Kidney (tissue), 14 donors: Measurements from ENCODE around the gene SLC7A1. TPM values are rescaled to one million over a fixed set of nuclear protein-coding genes. Genes with fewer than 3 reads are reported as not detected.

Experiments
- DNase-seq, 5 donors: peaks; one replicate each; pipeline ENCODE4 v3.0.0-alpha.2; 2013 to 2020
- FAIRE-seq: peaks from 2 replicates; lab custom pipeline; 2012; peaks lifted over from hg19 to GRCh38; lab: Jason Lieb, UNC
- H3K27ac ChIP-seq, 2 donors: one replicate each; pipeline ENCODE4 v1.7.0; 2013; ENCODE audit warnings: low read depth in 2 of 2, low read length in 2 of 2, inconsistent platforms in 1 of 2
- H3K27me3 ChIP-seq: one replicate; pipeline ENCODE4 v1.7.1; 2013; ENCODE audit warnings: low read length, inconsistent platforms; ENCODE audit not compliant: control insufficient read depth, insufficient read depth
- H3K36me3 ChIP-seq, 3 donors: one replicate each; pipeline versions ENCODE4 v1.7.0 to v1.7.1; 2013; ENCODE audit warnings: low read length in 3 of 3, control low read depth in 1 of 3, inconsistent platforms in 1 of 3; ENCODE audit not compliant: insufficient read depth in 3 of 3, control insufficient read depth in 2 of 3
- H3K4me1 ChIP-seq, 3 donors: one replicate each; pipeline versions ENCODE4 v1.7.0 to v1.7.1; 2013; ENCODE audit warnings: low read length in 3 of 3, inconsistent platforms in 1 of 3, low read depth in 1 of 3; ENCODE audit not compliant: control insufficient read depth in 2 of 3, insufficient read depth in 2 of 3
- H3K4me3 ChIP-seq, 3 donors: one replicate each; pipeline versions ENCODE4 v1.7.0 to v1.8.1; 2013; ENCODE audit warnings: low read length in 3 of 3, control low read depth in 1 of 3, inconsistent platforms in 1 of 3
- H3K9ac ChIP-seq, 3 donors: one replicate each; pipeline versions ENCODE4 v1.7.0 to v1.7.1; 2013; ENCODE audit warnings: low read length in 3 of 3, control low read depth in 1 of 3, inconsistent platforms in 1 of 3
- H3K9me3 ChIP-seq, 3 donors: one replicate each; pipeline versions ENCODE4 v1.7.0 to v1.7.1; 2013; ENCODE audit warnings: low read length in 3 of 3, control low read depth in 1 of 3, inconsistent platforms in 1 of 3; ENCODE audit not compliant: control insufficient read depth in 2 of 3, insufficient read depth in 1 of 3
- intact Hi-C: fragments of 100-400 bp; cut with DNase I; formaldehyde crosslinking; loops from one replicate; pipeline ENCODE4 v1.11.1; 2022
- polyA plus RNA-seq: library from polyadenylated mRNA; stranded (reverse); fragments of 350-450 nt; fragmentation: Illumina TruSeq; extraction: RNeasy Lipid Tissue Mini Kit (QIAGEN cat#74804); gene quantifications from one replicate; pipeline ENCODE4 v1.2.3, GENCODE V29; 2014; ENCODE audit warnings: low read depth, low replicate concordance; ENCODE audit not compliant: insufficient read depth
- total RNA-seq: library from RNA; stranded (reverse); fragmentation: NEBNext Ultra II Directional; extraction: Animal tissue kit (Norgen Biotek cat#: 25700); gene quantifications from one replicate; pipeline ENCODE4 v1.2.1, GENCODE V29; 2021
- TF ChIP-seq, protein P1 (sequence below): IDR thresholded peaks from 3 replicates; pipeline ENCODE4 v1.5.1; 2012; ENCODE audit warnings: mild to moderate bottlenecking, moderate library complexity, borderline replicate concordance; ENCODE audit not compliant: insufficient read depth; ENCODE audit errors: extremely low read depth
- donor health status: control.
- donor health status: control.
- donor health status: control.
- donor health status: control.
- donor health status: control.
- donor health status: DM: yes; HTN: yes; CAD: no.
- donor health status: Normal renal cell carcinoma (clear cell type).

SLC7A1 gene
- total and polyA plus RNA-seq, 2 donors from 2014 or later = 2.8 to 64.5 TPM

DNA sequence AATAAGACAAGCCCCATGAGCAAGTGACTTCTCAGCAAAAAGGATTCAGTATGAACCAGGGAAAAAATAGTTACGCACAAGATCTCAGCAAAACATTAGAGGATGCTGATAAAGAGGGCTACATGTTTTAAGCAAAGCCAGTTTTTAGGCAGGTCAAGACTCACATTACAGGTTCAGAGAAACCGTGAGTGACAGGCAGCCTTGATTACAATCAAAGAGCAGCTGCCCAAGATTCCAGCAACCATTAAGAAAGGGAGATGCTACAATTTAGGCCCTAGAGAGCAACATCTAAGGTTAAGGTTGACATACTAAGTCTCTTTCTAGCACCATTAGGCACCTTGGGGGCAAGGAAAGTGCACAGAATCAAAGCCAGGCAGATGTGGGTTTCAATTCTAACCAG is 2.8 kb upstream of the SLC7A1 start:
- H3K4me3 ChIP-seq = no peak overlapping the region
- H3K36me3 ChIP-seq = no peaks in the 10 kb centered on the region
- H3K27me3 ChIP-seq = peaks cover 3% of the 10 kb centered on the region
- H3K9ac ChIP-seq = no peak overlapping the region
- DNase-seq (no peak), FAIRE-seq (no peak)
- H3K27ac ChIP-seq = no peak overlapping the region
- TF ChIP-seq, protein P1, sequence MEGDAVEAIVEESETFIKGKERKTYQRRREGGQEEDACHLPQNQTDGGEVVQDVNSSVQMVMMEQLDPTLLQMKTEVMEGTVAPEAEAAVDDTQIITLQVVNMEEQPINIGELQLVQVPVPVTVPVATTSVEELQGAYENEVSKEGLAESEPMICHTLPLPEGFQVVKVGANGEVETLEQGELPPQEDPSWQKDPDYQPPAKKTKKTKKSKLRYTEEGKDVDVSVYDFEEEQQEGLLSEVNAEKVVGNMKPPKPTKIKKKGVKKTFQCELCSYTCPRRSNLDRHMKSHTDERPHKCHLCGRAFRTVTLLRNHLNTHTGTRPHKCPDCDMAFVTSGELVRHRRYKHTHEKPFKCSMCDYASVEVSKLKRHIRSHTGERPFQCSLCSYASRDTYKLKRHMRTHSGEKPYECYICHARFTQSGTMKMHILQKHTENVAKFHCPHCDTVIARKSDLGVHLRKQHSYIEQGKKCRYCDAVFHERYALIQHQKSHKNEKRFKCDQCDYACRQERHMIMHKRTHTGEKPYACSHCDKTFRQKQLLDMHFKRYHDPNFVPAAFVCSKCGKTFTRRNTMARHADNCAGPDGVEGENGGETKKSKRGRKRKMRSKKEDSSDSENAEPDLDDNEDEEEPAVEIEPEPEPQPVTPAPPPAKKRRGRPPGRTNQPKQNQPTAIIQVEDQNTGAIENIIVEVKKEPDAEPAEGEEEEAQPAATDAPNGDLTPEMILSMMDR = no peak
- H3K9me3 ChIP-seq = no peaks in the 10 kb centered on the region
- intact Hi-C loops = no loop called here
- no peaks in the 10 kb centered on the region for H3K4me1 ChIP-seq

DNA sequence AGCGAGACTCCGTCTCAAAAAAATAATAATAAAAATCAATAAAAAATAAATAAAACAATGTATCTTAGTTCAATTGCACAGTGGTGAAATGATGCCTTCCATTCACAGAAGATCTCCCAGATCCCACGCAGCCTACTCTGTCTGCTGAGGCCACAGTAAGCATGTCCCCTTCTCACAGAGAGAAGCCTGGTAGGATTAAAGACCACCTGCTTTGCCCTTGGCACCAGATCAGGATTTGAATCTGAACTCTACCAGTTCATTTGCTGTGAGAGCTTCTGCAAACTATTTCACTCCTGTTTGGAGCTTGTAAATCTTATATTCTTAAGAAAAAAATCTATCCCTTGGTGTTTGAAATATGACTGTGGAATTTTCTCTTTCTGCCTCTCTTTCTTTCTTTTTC is 2.2 kb upstream of the SLC7A1 start:
- TF ChIP-seq, protein P1 = no peak
- DNase-seq = no peak
- Histone ChIP-seq H3K9ac (no peak overlapping the region), H3K9me3 (no peaks in the 10 kb centered on the region), H3K4me1 (no peaks in the 10 kb centered on the region), H3K27me3 (peaks cover 3% of the 10 kb centered on the region), H3K4me3 (no peak overlapping the region), H3K36me3 (no peaks in the 10 kb centered on the region), H3K27ac (no peak overlapping the region)
- FAIRE-seq = no peak
- intact Hi-C loops = no loop called here

DNA sequence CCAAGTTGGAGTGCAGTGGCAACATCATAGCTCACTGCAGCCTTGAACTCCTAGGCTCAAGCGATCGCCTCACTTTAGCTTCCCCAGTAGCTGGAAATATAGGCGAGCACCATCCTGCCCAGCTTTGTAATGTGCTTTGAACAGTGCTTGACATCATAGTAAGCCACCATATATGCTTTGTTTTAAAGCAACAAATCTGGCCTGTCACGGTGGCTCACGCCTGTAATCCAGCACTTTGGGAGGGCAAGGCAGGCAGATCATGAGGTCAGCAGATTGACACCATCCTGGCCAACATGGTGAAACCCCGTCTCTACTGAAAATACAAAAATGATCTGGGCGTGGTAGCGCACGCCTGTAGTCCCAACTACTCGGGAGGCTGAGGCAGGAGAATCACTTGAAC is 1.8 kb upstream of the SLC7A1 start:
- Histone ChIP-seq H3K4me3 (no peak overlapping the region), H3K36me3 (no peaks in the 10 kb centered on the region), H3K9me3 (no peaks in the 10 kb centered on the region), H3K9ac (no peak overlapping the region), H3K27me3 (peaks cover 3% of the 10 kb centered on the region), H3K4me1 (no peaks in the 10 kb centered on the region), H3K27ac (no peak overlapping the region)
- intact Hi-C loops = no loop called here
- DNase-seq (no peak), FAIRE-seq (no peak)
- TF ChIP-seq, protein P1 = no peak

DNA sequence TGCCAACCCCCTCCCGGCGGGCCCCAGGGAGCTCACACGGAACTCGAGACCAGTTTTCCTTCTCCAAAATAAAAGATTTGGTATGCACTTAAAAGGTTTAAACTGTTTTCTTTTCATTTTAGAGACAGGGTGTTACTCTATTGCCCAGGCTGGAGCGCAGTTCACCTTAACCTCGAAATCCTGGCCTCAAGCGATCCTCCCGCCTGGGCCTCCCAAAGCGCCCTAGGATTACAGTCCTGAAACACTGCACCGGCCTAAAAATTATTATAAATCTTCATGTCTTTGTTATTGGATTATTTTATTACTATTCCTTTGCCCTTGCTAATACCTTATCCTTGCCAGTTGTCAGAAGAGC is 553 bp upstream of the SLC7A1 start:
- Histone ChIP-seq H3K27me3 (peaks cover 3% of the 10 kb centered on the region), H3K4me3 (peak overlapping the region; percentile 44 to 54 (median 52)), H3K27ac (no peak overlapping the region), H3K4me1 (no peaks in the 10 kb centered on the region), H3K36me3 (no peaks in the 10 kb centered on the region), H3K9me3 (no peaks in the 10 kb centered on the region), H3K9ac (no peak overlapping the region)
- DNase-seq = no peak
- no peak for FAIRE-seq
- TF ChIP-seq, protein P1 = no peak
- intact Hi-C loops = no loop called here
